AG04450 (cell line): ENCODE results near the gene LYZL6. TPM values are rescaled to one million over a fixed set of nuclear protein-coding genes. Genes with fewer than 3 reads are reported as not detected.

Experiments used
- CTCF ChIA-PET: fragments of 300-600, 350-600 bp; formaldehyde crosslinking; extraction: SDS; loops from one replicate; lab custom pipeline; 2022; ENCODE audit warnings: antibody characterized with exemption, inconsistent platforms; lab: Charles Lee
- POLR2A ChIA-PET: fragments of 350-600 bp; formaldehyde crosslinking; extraction: SDS; loops from one replicate; lab custom pipeline; 2021; ENCODE audit warnings: antibody characterized with exemption, inconsistent platforms; lab: Yijun Ruan, JAX
- DNase-seq: peaks from one replicate; pipeline ENCODE4 v3.0.0-alpha.2; 2011; ENCODE audit warnings: low read depth, low spot score
- H3K27ac ChIP-seq: one replicate; pipeline ENCODE4 v1.5.1; 2012; ENCODE audit warnings: low read depth, low read length, control low read depth
- H3K27me3 ChIP-seq: one replicate; pipeline ENCODE4 v1.6.0; 2012; ENCODE audit warnings: low read length; ENCODE audit not compliant: control insufficient read depth, insufficient read depth
- H3K4me3 ChIP-seq: 2 replicates; pipeline ENCODE4 v1.5.1; 2011; ENCODE audit warnings: mild to moderate bottlenecking, low read depth, low read length, control low read depth
- H3K9me3 ChIP-seq: 2 replicates; pipeline ENCODE4 v1.5.1; 2012; ENCODE audit warnings: low read length; ENCODE audit not compliant: control insufficient read depth, insufficient read depth
- polyA plus RNA-seq: library from polyadenylated mRNA; depleted of rRNA; stranded (reverse); fragments of >200 nt; gene quantifications from 2 replicates; pipeline ENCODE4 v1.2.3, GENCODE V29; 2011; rRNA removed
- small RNA-seq: library from RNA; depleted of rRNA; stranded (forward); fragments of <200 nt; gene quantifications from one replicate; pipeline ENCODE3, GENCODE V24; 2012; ENCODE audit warnings: low read depth; ENCODE audit not compliant: insufficient read length
- TF ChIP-seq, protein P1 (sequence below): IDR thresholded peaks from 2 replicates; pipeline ENCODE4 v1.5.1; 2011; ENCODE audit warnings: low read depth, low read length, control low read depth, inconsistent platforms

The LYZL6 gene
- polyA plus RNA-seq, 1 experiment, result not detected

DNA sequence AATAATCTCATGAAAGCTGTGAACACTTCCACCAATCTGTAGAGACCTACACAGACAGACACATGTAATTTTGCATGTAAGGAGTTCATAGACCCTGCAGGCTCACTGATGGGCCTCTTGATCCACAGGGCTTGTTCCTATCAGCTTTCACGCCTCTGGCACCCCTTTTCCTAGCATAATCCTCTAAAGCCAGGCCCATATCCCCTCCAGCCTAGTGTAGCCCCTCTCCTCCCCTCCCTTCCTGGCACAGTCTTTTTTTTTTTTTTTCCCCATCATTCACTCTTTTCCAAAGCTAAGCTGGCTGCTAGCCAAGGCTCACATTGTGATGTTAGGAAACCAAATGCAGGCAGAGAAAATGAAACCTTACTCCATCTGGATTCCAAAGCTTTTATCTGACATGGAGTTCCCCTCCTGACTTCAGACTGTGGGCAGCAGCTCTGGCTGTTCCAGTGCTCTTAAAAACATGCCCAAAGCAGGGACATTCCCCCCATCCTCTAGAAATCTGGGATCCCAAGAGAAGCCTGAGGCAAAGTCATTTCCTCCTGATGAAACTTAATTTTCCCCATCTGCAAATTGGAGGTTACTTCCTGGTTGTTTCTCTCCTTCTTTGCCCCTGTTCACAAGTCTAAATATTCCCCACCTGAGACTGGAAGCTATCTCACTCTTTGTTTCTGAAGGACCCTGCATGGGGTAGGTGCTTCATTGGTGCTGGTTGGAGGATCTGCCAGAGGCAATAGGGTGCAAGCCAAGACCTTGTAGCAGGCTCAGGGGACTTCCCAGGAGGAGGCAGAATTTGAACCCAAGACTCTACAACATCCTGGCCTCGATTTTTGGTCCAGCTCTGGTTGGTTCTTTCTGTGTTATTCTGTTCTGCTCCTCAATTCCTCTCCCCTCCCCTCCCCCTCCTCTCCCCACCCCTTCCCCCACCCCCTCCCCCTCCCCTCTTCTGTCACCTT is 53.4 kb downstream of the LYZL6 start:
- CTCF ChIA-PET, result interaction anchor here (0.7 kb wide), 1 partner anchor 69 kb away, joined by 4 read pairs; no protein-coding TSS in a partner anchor
- POLR2A ChIA-PET, result interaction anchor here (0.6 to 0.7 kb wide), 3 partner anchors 21 to 312 kb away, joined by 3 to 9 read pairs (median 4); no protein-coding TSS in a partner anchor
- H3K27me3 ChIP-seq, result no peaks in the 10 kb centered on the region
- TF ChIP-seq, protein P1, sequence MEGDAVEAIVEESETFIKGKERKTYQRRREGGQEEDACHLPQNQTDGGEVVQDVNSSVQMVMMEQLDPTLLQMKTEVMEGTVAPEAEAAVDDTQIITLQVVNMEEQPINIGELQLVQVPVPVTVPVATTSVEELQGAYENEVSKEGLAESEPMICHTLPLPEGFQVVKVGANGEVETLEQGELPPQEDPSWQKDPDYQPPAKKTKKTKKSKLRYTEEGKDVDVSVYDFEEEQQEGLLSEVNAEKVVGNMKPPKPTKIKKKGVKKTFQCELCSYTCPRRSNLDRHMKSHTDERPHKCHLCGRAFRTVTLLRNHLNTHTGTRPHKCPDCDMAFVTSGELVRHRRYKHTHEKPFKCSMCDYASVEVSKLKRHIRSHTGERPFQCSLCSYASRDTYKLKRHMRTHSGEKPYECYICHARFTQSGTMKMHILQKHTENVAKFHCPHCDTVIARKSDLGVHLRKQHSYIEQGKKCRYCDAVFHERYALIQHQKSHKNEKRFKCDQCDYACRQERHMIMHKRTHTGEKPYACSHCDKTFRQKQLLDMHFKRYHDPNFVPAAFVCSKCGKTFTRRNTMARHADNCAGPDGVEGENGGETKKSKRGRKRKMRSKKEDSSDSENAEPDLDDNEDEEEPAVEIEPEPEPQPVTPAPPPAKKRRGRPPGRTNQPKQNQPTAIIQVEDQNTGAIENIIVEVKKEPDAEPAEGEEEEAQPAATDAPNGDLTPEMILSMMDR, result no peak
- H3K27ac ChIP-seq, result no peak overlapping the region
- no peaks in the 10 kb centered on the region for H3K9me3 ChIP-seq
- no peak overlapping the region for H3K4me3 ChIP-seq
- DNase-seq, result no peak

DNA sequence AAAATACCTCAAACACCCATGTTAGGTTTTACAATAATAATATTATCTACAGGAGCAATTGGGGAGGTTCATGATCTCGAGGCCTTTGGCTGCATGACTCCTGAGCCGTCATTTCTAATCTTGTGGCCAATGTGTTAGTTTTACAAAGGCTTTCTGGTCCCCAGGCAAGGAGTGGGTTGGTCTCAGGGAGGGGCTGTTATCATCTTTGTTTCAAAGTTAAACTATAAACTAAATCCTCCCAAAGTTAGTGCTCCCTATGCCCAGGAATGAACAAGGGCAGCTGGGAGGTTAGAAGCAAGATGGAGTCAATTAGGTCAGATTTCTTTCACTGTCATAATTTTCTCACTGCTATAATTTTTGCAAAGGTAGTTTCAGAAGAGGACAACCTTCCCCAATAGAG is 54.3 kb downstream of the LYZL6 start:
- TF ChIP-seq, protein P1, result no peak
- H3K4me3 ChIP-seq, result no peak overlapping the region
- CTCF ChIA-PET, result no interaction called here
- no peak overlapping the region for H3K27ac ChIP-seq
- POLR2A ChIA-PET, result interaction anchor here (0.6 kb wide), 1 partner anchor 311 kb away, joined by 3 read pairs; no protein-coding TSS in a partner anchor
- no peak for DNase-seq
- no peaks in the 10 kb centered on the region for H3K9me3 ChIP-seq
- no peaks in the 10 kb centered on the region for H3K27me3 ChIP-seq

Small RNA genes within 50 kb of the gene (small RNA-seq; reads per million reads assigned to genes)
- 4.3 reads per million, percentile 43 among the genes with 10 or more reads in this experiment for gene RF00100

Other genes starting within 250 kb of the LYZL6 start
- 3.3 and 4.3 TPM in 2 replicates for gene RASL10B, start 212.1 kb downstream of the LYZL6 start, polyA plus RNA-seq
- gene GAS2L2, start 190.5 kb downstream of the LYZL6 start, polyA plus RNA-seq, result not detected in 2 replicates
- gene C17orf50, start 182.8 kb downstream of the LYZL6 start, polyA plus RNA-seq, result not detected in 2 replicates
- 0.15 and 0.17 TPM in 2 replicates for gene MMP28, start 148.1 kb downstream of the LYZL6 start, polyA plus RNA-seq
- gene TAF15, start 134.2 kb downstream of the LYZL6 start, polyA plus RNA-seq, result 51.6 and 66.1 TPM in 2 replicates
- not detected in 2 replicates for gene HEATR9, start 74.8 kb downstream of the LYZL6 start, polyA plus RNA-seq
- not detected in 2 replicates for gene CCL5, start 63.4 kb downstream of the LYZL6 start, polyA plus RNA-seq
- gene RDM1, start 12.9 kb downstream of the LYZL6 start, polyA plus RNA-seq, result not detected in 2 replicates
- gene CCL16, start 37.8 kb upstream of the LYZL6 start, polyA plus RNA-seq, result not detected in 2 replicates
- gene CCL14, start 43.0 kb upstream of the LYZL6 start, polyA plus RNA-seq, result not detected in 2 replicates
- not detected in 2 replicates for gene CCL15, start 57.8 kb upstream of the LYZL6 start, polyA plus RNA-seq
- gene CCL23, start 74.3 kb upstream of the LYZL6 start, polyA plus RNA-seq, result not detected in 2 replicates
- not detected in 2 replicates for gene CCL18, start 120.6 kb upstream of the LYZL6 start, polyA plus RNA-seq
- not detected in 2 replicates for gene CCL3, start 146.4 kb upstream of the LYZL6 start, polyA plus RNA-seq
- gene CCL4, start 160.1 kb upstream of the LYZL6 start, polyA plus RNA-seq, result not detected in 2 replicates
- gene TBC1D3B, start 232.9 kb upstream of the LYZL6 start, polyA plus RNA-seq, result 1.2 and 1.3 TPM in 2 replicates